B cell (primary cell): ENCODE results near the gene OTOA. TPM values are rescaled to one million over a fixed set of nuclear protein-coding genes. Genes with fewer than 3 reads are reported as not detected.

Experiments
- ATAC-seq: fragments of 200-7000 bp; cut with Tn5 transposase; one replicate; pipeline ENCODE4 v1.10.0; 2021; ENCODE audit warnings: low read depth, mild to moderate bottlenecking, moderate number of reproducible peaks, moderate library complexity
- CTCF ChIA-PET: fragments of 350-600 bp; sonication (Branson Sonifier 250); formaldehyde crosslinking; loops from one replicate; lab custom pipeline; 2021; ENCODE audit warnings: antibody characterized with exemption, inconsistent platforms; lab: Charles Lee
- POLR2A ChIA-PET: fragments of 350-600 bp; sonication (Branson Sonifier 250); formaldehyde crosslinking; loops from one replicate; lab custom pipeline; 2021; ENCODE audit warnings: antibody characterized with exemption; lab: Charles Lee
- DNase-seq: peaks from one replicate; pipeline ENCODE4 v3.0.0; 2013
- H2AFZ ChIP-seq: 2 replicates; pipeline ENCODE4 v1.6.1; 2012; ENCODE audit warnings: mild to moderate bottlenecking, low read depth, low read length; ENCODE audit not compliant: insufficient read depth, poor library complexity, severe bottlenecking
- H3K27ac ChIP-seq, 2 donors: 1 replicate in 1 of 2; 2 replicates in 1 of 2; pipeline ENCODE4 v1.5.1; 2012 to 2013; ENCODE audit warnings: low read length in 2 of 2, mild to moderate bottlenecking in 2 of 2, moderate library complexity in 1 of 2
- H3K27me3 ChIP-seq, 4 experiments: fragments of 200-600 bp in 1 of 4; sonication (generic) in 1 of 4; replicated peaks in 1 of 4; 1 replicate in 2 of 4; 2 replicates in 2 of 4; pipeline versions ENCODE4 v1.6.1 to v1.7.0; 2013 to 2016; ENCODE audit warnings: low read length in 3 of 4, mild to moderate bottlenecking in 2 of 4, mixed read lengths in 1 of 4, moderate library complexity in 1 of 4; ENCODE audit not compliant: insufficient read depth in 4 of 4, control insufficient read depth in 3 of 4; ENCODE audit errors: control extremely low read depth in 1 of 4
- H3K36me3 ChIP-seq, 2 experiments: replicated peaks in 1 of 2; 1 replicate in 1 of 2; 2 replicates in 1 of 2; pipeline versions ENCODE4 v1.6.1 to v1.7.1; 2013; ENCODE audit warnings: low read length in 1 of 2; ENCODE audit not compliant: insufficient read depth in 2 of 2, control insufficient read depth in 1 of 2; ENCODE audit errors: control extremely low read depth in 1 of 2, extremely low read depth in 1 of 2
- H3K4me1 ChIP-seq, 2 donors: fragments of 200-600 bp in 1 of 2; sonication (generic) in 1 of 2; 1 replicate in 1 of 2; 2 replicates in 1 of 2; pipeline versions ENCODE4 v1.5.1 to v1.6.1; 2013 to 2017; ENCODE audit warnings: low read length in 2 of 2; ENCODE audit not compliant: control insufficient read depth in 2 of 2, insufficient read depth in 2 of 2
- H3K4me2 ChIP-seq: replicated peaks from 2 replicates; pipeline ENCODE3; 2012; ENCODE audit warnings: mild to moderate bottlenecking, low read depth, low read length; ENCODE audit not compliant: poor library complexity, severe bottlenecking
- H3K4me3 ChIP-seq, 5 experiments: fragments of 200-600 bp in 1 of 5; sonication (generic) in 1 of 5; 1 replicate in 3 of 5; 2 replicates in 2 of 5; pipeline versions ENCODE4 v1.5.1 to v1.7.0; 2011 to 2016; ENCODE audit warnings: low read length in 4 of 5, mild to moderate bottlenecking in 4 of 5, low read depth in 2 of 5, control low read depth in 1 of 5, moderate library complexity in 1 of 5; ENCODE audit not compliant: insufficient read depth in 1 of 5; ENCODE audit errors: control extremely low read depth in 1 of 5, extremely low read depth in 1 of 5
- H3K79me2 ChIP-seq: fragments of 200-600 bp; sonication (generic); one replicate; pipeline ENCODE4 v1.6.0; 2016; ENCODE audit warnings: low read length; ENCODE audit not compliant: control insufficient read depth, insufficient read depth
- H3K9ac ChIP-seq: fragments of 200-600 bp; sonication (generic); 2 replicates; pipeline ENCODE4 v1.6.1; 2017; ENCODE audit warnings: mild to moderate bottlenecking, low read length, moderate library complexity
- H3K9me3 ChIP-seq, 3 donors: one replicate each; pipeline versions ENCODE4 v1.6.1 to v1.7.1; 2013; ENCODE audit warnings: low read length in 2 of 3; ENCODE audit not compliant: control insufficient read depth in 2 of 3, insufficient read depth in 1 of 3; ENCODE audit errors: control extremely low read depth in 1 of 3
- H4K20me1 ChIP-seq: 2 replicates; pipeline ENCODE4 v1.6.0; 2012; ENCODE audit warnings: mild to moderate bottlenecking, low read length; ENCODE audit not compliant: insufficient read depth, control insufficient read depth, poor library complexity, severe bottlenecking
- H3K27ac Mint-ChIP-seq: one replicate; pipeline ENCODE4 v1.8.0; 2021; ENCODE audit warnings: mixed read lengths
- H3K27me3 Mint-ChIP-seq: one replicate; pipeline ENCODE4 v1.8.0; 2021; ENCODE audit warnings: mixed read lengths
- H3K4me1 Mint-ChIP-seq: one replicate; pipeline ENCODE4 v1.8.0; 2021; ENCODE audit warnings: mixed read lengths
- H3K4me3 Mint-ChIP-seq: one replicate; pipeline ENCODE4 v1.8.0; 2021; ENCODE audit warnings: mixed read lengths
- H3K9me3 Mint-ChIP-seq: one replicate; pipeline ENCODE4 v1.8.0; 2022; ENCODE audit warnings: mixed read lengths; ENCODE audit not compliant: insufficient read depth
- EZH2 ChIP-seq: IDR thresholded peaks from 2 replicates; pipeline ENCODE4 v1.6.1; 2012; ENCODE audit warnings: borderline replicate concordance, low read depth, mild to moderate bottlenecking, moderate library complexity, low read length; ENCODE audit not compliant: insufficient read depth, poor library complexity, severe bottlenecking
- WGBS: methylation state at CpG from one replicate; pipeline ENCODE4 v1.1.5; 2013; ENCODE audit warnings: missing lambda C conversion rate; ENCODE audit not compliant: insufficient coverage; 5-methylcytosine and 5-hydroxymethylcytosine counted together
- intact Hi-C: fragments of 100-400 bp; cut with micrococcal nuclease; formaldehyde crosslinking; loops from one replicate; pipeline ENCODE4 v1.10.0; 2022
- polyA plus RNA-seq: library from polyadenylated mRNA; depleted of rRNA; stranded (reverse); fragments of >200 nt; gene quantifications from 2 replicates; pipeline ENCODE4 v1.2.3, GENCODE V29; 2012
- total RNA-seq, 2 donors: library from RNA; stranded (reverse); fragments of 120-200 nt in 1 of 2; gene quantifications; 1 replicate in 1 of 2; 2 replicates in 1 of 2; pipeline versions ENCODE4 v1.2.3 to v1.2.4, GENCODE V29; 2013 to 2022
- TF ChIP-seq, protein P1 (sequence below): fragments of 200-600 bp; IDR thresholded peaks from one replicate; pipeline ENCODE4 v1.8.0; 2022; ENCODE audit warnings: antibody characterized with exemption, mild to moderate bottlenecking

The OTOA gene
- total and polyA plus RNA-seq, 2 donors (not counting 1 experiment from before 2014, with no cell fraction given) = 0.39 TPM; not detected in 1

DNA sequence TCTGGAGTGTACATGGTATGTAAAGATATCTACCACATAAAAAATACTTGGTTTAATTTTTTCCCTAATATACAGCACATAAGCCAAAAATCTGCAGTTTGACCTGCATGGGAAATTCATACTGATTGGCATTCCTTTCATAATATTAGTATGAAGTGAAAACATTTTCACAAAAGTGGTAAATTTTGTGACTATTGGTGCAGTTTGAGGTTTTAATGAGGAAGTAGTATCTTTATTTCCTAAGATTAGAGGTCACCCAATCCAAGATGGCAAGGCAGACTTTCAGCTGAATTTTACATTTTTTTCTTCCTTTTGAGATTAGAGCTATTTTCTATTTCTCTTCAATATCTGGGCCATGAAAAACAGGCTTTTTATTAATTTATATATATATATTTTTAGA lies 43.2 kb upstream of the OTOA start:
- Histone ChIP-seq H2AFZ (no peak overlapping the region), H3K27ac (no peak overlapping the region), H3K4me3 (no peak overlapping the region), H4K20me1 (peaks cover 13% of the 10 kb centered on the region), H3K4me2 (no peak overlapping the region), H3K9me3 (no peaks in the 10 kb centered on the region), H3K27me3 (no peaks in the 10 kb centered on the region), H3K9ac (no peak overlapping the region), H3K79me2 (peaks cover 25% of the 10 kb centered on the region), H3K4me1 (peaks cover 7 to 10% of the 10 kb centered on the region in 2 donors), H3K36me3 (peaks cover 0 to 16% of the 10 kb centered on the region in 2 experiments)
- TF ChIP-seq, protein P1, sequence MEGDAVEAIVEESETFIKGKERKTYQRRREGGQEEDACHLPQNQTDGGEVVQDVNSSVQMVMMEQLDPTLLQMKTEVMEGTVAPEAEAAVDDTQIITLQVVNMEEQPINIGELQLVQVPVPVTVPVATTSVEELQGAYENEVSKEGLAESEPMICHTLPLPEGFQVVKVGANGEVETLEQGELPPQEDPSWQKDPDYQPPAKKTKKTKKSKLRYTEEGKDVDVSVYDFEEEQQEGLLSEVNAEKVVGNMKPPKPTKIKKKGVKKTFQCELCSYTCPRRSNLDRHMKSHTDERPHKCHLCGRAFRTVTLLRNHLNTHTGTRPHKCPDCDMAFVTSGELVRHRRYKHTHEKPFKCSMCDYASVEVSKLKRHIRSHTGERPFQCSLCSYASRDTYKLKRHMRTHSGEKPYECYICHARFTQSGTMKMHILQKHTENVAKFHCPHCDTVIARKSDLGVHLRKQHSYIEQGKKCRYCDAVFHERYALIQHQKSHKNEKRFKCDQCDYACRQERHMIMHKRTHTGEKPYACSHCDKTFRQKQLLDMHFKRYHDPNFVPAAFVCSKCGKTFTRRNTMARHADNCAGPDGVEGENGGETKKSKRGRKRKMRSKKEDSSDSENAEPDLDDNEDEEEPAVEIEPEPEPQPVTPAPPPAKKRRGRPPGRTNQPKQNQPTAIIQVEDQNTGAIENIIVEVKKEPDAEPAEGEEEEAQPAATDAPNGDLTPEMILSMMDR = no peak
- no peak for TF ChIP-seq EZH2
- Mint-ChIP-seq H3K27me3 (no peaks in the 10 kb centered on the region), H3K4me1 (peaks cover 13% of the 10 kb centered on the region), H3K27ac (no peak overlapping the region), H3K9me3 (no peaks in the 10 kb centered on the region), H3K4me3 (no peak overlapping the region)
- no peak for ATAC-seq
- POLR2A ChIA-PET = no interaction called here
- CTCF ChIA-PET = interaction anchor here (1.1 to 1.4 kb wide), 2 partner anchors 15 to 31 kb away, joined by 3 read pairs; no protein-coding TSS in a partner anchor
- intact Hi-C loops = no loop called here
- DNase-seq = no peak

DNA sequence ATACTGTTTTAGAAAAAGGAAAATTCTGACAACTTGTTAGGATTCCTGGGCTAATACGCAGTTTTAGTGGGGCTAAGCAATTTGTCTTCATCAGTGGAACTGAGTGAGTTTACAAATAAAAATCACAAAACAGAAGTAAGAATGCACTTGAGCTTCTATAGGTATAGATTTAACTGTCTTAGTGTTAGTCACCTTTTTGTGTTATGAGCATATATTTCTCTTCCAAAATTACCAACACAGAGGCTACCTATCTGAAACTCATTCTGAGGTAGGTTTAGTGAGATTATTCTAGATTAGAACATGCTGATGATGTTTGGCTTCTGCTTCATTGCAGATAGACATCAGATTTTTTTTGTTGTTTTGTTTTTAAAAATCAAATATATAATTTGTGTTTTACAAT lies 41.2 kb upstream of the OTOA start:
- ChIA-PET CTCF (interaction anchor here (1.2 to 1.7 kb wide), 2 partner anchors 12 to 86 kb away, joined by 4 to 6 read pairs; no protein-coding TSS in a partner anchor), POLR2A (no interaction called here)
- peaks cover 5 to 23% of the 10 kb centered on the region in 2 experiments for H3K36me3 ChIP-seq
- no peak overlapping the region for H3K27ac Mint-ChIP-seq
- no CpG with 5 or more reads among the region's 1 CpG for WGBS
- H3K9me3 ChIP-seq = no peaks in the 10 kb centered on the region
- DNase-seq (no peak), ATAC-seq (no peak)
- no peak overlapping the region for H3K4me3 Mint-ChIP-seq
- H3K4me1 ChIP-seq = peaks cover 0 to 3% of the 10 kb centered on the region in 2 donors
- no peak overlapping the region for H3K4me3 ChIP-seq
- H3K27me3 ChIP-seq = no peaks in the 10 kb centered on the region
- H3K27ac ChIP-seq = no peak overlapping the region
- peaks cover 11% of the 10 kb centered on the region for H3K79me2 ChIP-seq
- H3K9me3 Mint-ChIP-seq = no peaks in the 10 kb centered on the region
- no peak overlapping the region for H3K9ac ChIP-seq
- H4K20me1 ChIP-seq = no peaks in the 10 kb centered on the region
- H3K27me3 Mint-ChIP-seq = no peaks in the 10 kb centered on the region
- peaks cover 7% of the 10 kb centered on the region for H3K4me1 Mint-ChIP-seq
- intact Hi-C loops = no loop called here
- TF ChIP-seq, protein P1 = no peak
- no peak for TF ChIP-seq EZH2
- H3K4me2 ChIP-seq = no peak overlapping the region
- no peak overlapping the region for H2AFZ ChIP-seq
